Stimulated activated naive CD8-positive, alpha-beta T cell treated with anti-CD3 and anti-CD28 coated beads, Interleukin-15, amount 100 ng/mL, for 72 hours (primary cell): ENCODE data around the gene CACUL1.
A peak's percentile ranks its signal among the peaks of the same experiment; 100 is the strongest.

Source experiments
- ATAC-seq: fragments of 150-1000 bp; cut with Tn5 transposase; 2 replicates; pipeline ENCODE4 v1.10.0; 2021; ENCODE audit warnings: mild to moderate bottlenecking, moderate library complexity
- DNase-seq, 2 donors: peaks; one replicate each; pipeline ENCODE4 v3.0.0; 2021 to 2022
- H3K27ac Mint-ChIP-seq, 2 donors: one replicate each; pipeline ENCODE4 v1.8.0; 2022; ENCODE audit warnings: mild to moderate bottlenecking in 2 of 2, mixed read lengths in 2 of 2, moderate library complexity in 2 of 2
- H3K27me3 Mint-ChIP-seq: one replicate; pipeline ENCODE4 v1.8.0; 2022; ENCODE audit warnings: mixed read lengths
- H3K4me1 Mint-ChIP-seq: one replicate; pipeline ENCODE4 v1.8.0; 2022; ENCODE audit warnings: mild to moderate bottlenecking, mixed read lengths
- H3K4me3 Mint-ChIP-seq, 2 donors: one replicate each; pipeline ENCODE4 v1.8.0; 2022; ENCODE audit warnings: mild to moderate bottlenecking in 2 of 2, mixed read lengths in 2 of 2, moderate library complexity in 1 of 2
- H3K9me3 Mint-ChIP-seq, 2 donors: one replicate each; pipeline ENCODE4 v1.8.0; 2022; ENCODE audit warnings: mixed read lengths in 2 of 2

Gene CACUL1

DNA sequence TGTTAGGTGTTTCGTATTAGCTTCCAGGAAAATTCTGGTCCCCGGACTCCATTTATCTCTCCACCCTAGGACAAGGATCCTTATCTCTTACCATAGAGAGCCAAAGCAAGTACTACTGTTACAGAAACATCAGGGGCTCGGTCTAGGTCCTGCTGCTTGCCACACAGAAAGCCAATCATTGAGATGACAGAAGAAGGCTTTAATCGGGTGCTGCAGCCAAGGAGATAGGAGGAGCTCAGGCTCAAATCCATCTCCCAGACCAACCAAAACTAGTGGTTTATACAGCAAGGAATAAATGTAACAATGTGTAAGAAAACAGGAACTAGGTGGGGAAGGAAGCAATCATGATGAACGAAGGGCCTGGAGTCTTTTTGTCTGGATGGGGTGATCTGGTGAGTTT lies 22.2 kb upstream of the CACUL1 start:
- DNase-seq = no peak
- H3K27me3 Mint-ChIP-seq = no peaks in the 10 kb centered on the region
- H3K4me3 Mint-ChIP-seq = no peak overlapping the region
- no peak for ATAC-seq
- no peak overlapping the region for H3K27ac Mint-ChIP-seq
- peaks cover 9 to 27% of the 10 kb centered on the region in 2 donors for H3K9me3 Mint-ChIP-seq
- no peaks in the 10 kb centered on the region for H3K4me1 Mint-ChIP-seq

DNA sequence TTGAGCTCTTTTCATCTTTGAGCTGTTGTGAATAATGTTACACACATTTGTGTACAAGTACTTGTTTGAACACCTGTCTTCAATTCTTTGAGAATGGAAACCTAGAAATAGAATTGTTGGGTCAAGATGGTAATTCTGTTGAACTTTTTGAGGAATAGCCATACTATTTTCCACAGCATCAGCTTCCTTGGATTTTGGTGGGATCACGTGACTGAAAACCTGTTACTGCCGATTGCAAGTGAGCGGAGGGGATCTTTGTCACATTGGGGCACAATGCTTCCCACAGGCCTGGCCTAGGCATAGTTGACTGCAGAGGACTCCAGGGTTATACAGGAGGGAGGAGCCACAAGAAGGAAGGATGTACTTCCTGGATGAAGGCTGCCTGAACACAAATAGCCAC lies 21.3 kb upstream of the CACUL1 start:
- no peak for ATAC-seq
- Mint-ChIP-seq H3K4me1 (no peaks in the 10 kb centered on the region), H3K9me3 (peaks cover 9 to 27% of the 10 kb centered on the region in 2 donors), H3K4me3 (no peak overlapping the region), H3K27ac (no peak overlapping the region), H3K27me3 (no peaks in the 10 kb centered on the region)
- DNase-seq = no peak

DNA sequence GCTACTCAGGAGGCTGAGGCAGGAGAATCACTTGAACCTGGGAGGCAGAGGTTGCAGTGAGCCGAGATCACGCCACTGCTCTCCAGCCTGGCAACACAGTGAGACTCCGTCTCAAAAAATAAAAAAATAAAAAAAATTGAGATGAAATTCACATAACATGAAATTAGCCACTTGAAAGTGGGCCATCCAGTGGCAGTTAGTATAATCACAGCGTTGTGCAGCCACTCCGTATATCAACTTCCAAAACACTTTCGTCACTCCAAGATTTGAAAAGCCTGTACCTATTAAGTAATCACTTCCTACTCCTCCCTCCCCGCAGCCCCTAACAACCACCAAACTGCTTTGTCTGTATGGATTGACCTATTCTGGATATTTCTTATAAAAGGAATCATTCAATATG lies 20.7 kb upstream of the CACUL1 start:
- H3K27me3 Mint-ChIP-seq = no peaks in the 10 kb centered on the region
- H3K4me1 Mint-ChIP-seq = no peaks in the 10 kb centered on the region
- ATAC-seq = no peak

DNA sequence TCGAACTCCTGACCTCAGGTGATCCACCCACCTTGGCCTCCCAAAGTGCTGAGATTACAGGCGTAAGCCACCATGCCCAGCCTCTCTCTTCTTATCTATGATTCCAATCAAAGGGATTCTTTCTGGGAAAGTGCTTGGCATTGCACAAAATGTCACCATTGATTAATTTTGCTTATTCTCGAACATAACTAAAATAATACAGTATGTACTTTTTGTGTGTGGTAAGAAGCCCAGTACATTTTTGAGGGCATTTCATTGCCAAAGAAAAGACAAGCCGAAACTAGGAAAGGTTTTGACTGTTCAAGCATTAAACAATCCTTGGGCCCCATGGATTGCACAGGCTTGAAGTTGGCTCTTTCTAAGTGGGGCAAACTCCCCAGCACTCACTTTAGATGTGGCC lies 18.3 kb upstream of the CACUL1 start:
- Mint-ChIP-seq H3K4me3 (no peak overlapping the region), H3K4me1 (no peaks in the 10 kb centered on the region), H3K27me3 (no peaks in the 10 kb centered on the region), H3K27ac (no peak overlapping the region), H3K9me3 (peaks cover 9 to 18% of the 10 kb centered on the region in 2 donors)
- ATAC-seq (no peak), DNase-seq (no peak)

More for the DNA sequence above, 20.7 kb upstream of the CACUL1 start:
- Mint-ChIP-seq H3K9me3 (peaks cover 9 to 27% of the 10 kb centered on the region in 2 donors), H3K27ac (no peak overlapping the region), H3K4me3 (no peak overlapping the region)
- no peak for DNase-seq

DNA sequence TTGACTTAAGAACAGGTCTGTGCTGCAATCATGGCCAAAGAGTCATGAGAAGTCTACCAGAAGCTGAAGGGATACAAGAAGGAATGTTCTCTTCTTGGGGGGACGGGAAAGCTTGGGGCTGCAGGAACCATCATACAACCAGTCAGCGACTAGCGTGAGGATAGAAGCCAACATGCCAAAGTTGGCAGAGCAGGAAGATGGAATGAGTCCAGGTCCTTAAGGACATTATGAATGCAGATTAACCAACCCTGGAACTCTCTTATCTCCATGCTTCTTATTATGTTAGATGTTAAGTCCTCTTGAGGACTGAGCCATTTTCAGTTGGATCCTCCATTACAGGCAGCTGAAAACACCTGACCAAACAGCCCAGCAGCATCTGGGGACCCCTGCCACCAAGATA lies 17.2 kb upstream of the CACUL1 start:
- ATAC-seq (no peak), DNase-seq (no peak)
- H3K4me3 Mint-ChIP-seq = no peak overlapping the region
- H3K27ac Mint-ChIP-seq = no peak overlapping the region
- peaks cover 2 to 8% of the 10 kb centered on the region in 2 donors for H3K9me3 Mint-ChIP-seq
- no peaks in the 10 kb centered on the region for H3K4me1 Mint-ChIP-seq
- H3K27me3 Mint-ChIP-seq = no peaks in the 10 kb centered on the region

DNA sequence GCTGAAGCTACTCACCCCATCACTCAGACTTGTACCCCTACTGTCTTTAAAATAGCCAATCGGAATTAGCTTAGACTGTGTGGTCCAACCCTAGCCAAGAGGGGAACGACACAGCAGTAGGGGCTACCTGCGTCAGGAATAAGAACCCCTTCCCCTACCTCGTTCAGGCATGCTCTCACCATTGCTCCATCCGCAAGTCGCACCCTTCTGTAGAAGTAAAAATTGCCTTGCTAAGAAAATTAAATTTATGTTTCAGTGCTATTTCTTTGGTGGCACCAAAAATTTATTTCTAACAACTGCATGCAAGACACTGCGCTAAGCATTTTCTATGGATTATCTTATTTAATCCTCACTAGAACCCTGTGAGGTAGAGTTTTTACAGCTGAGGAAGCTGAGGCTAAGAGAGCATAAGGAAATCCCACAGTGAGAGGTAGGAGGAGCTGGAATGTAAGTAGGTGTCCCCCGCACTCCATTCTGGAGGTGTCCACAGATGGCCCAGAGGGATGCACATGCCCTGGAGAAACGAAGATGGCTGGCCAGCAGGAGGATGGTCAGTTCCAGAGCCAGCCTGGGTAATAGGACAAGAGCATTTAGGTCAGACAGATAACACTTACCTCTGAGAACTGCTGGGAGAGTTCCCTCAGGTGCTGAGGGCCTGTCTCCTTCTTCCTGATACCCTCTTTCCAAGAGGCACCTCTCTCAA lies 15.3 kb upstream of the CACUL1 start:
- H3K27ac Mint-ChIP-seq = no peak overlapping the region
- H3K4me1 Mint-ChIP-seq = no peaks in the 10 kb centered on the region
- ATAC-seq (no peak), DNase-seq (no peak)
- no peaks in the 10 kb centered on the region for H3K9me3 Mint-ChIP-seq
- H3K4me3 Mint-ChIP-seq = no peak overlapping the region
- no peaks in the 10 kb centered on the region for H3K27me3 Mint-ChIP-seq

DNA sequence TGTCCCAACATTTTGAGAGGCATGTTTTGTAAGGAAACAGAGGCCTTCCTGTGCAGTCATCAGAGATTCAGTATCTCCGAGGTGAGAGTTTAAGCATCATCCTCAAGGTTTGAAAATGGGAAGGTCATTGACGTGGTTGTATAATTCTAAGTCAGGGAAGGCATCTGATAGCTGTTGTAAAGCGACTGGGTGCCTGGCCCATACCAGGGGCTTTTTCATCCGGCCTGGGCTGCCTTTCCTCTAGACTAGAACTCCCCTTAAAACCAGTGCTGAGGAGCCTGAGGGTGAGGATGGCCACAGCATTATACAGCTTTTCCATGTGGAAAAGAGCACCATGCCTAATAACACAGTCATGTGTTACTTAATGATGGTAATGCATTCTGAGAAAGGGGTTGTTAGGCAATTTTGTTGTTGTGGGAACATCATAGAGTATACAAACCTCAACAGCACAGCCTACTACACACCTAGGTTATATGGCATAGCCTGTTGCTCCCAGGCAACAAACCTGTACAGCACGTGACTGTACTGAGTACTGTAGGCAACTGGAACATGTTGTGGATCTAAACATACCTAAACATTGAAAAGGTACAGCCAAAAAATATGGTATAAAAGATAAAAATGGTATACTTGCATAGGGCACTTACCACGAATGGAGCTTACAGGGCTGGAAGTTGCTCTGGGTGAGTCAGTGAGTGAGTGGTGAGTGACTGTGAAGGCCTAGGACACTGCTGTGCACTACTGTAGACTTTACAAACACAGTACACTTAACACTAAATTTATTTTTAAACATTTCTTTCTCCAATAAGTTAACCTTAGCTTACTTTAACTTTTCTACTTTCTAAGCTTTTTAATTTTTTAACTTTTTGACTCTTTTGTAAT lies 13.5 kb upstream of the CACUL1 start:
- Mint-ChIP-seq H3K9me3 (no peaks in the 10 kb centered on the region), H3K4me1 (no peaks in the 10 kb centered on the region), H3K27me3 (no peaks in the 10 kb centered on the region), H3K27ac (no peak overlapping the region), H3K4me3 (no peak overlapping the region)
- ATAC-seq (no peak), DNase-seq (no peak)

DNA sequence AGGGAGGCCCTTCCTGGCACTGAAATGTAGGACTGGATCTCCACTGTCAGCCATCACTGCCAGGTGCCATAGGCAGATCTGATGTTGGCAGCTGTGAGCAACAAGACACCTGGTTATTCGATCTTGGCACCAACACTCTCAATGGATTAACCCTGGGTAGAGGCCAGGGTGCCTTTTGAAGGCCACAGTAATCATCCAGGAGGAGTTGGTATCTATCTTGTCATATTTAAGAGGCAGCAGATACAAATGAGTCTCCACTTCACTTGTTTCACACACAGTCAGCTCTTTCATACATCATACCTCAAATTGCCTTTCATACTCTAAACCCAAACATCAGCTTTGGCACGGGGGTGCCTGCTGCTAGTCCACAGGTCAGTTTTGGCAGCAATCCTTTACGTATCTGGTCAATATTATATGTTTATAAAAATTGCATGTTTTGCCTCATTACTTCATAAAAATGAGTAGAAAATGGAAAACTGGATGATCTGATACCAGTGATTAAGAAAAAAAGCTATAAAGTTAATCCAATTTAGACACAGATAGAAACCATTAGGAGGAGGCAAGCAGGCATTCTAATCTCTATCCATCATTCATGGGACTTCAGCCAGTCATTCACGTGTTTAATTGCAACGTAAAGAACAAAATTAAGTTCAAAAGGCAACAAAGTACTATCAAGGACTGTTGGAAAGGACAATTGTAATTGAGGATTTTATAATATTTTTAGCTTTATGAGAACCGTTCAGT lies 12.7 kb upstream of the CACUL1 start:
- Mint-ChIP-seq H3K27me3 (no peaks in the 10 kb centered on the region), H3K27ac (no peak overlapping the region), H3K4me1 (no peaks in the 10 kb centered on the region), H3K9me3 (no peaks in the 10 kb centered on the region), H3K4me3 (no peak overlapping the region)
- no peak for DNase-seq
- ATAC-seq = no peak

DNA sequence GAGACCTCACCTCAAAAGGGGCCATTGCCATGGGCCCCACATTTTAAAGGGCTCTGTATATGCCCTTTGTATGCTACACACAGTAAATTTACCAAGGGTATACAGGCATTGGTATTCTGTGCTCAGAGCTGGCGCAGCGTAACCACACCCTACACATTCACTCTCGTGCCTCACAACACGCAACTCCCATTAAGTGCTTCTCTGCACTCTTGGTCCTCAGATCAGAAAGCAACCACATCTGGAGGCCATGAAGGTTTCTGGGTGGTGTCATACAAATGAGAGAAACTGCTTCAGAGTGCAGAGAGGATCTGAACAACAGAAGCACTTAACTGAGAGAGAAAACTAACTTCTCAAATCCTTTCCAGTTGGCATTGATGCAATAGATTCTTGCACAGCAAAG lies 9.4 kb upstream of the CACUL1 start:
- no peak for DNase-seq
- no peak for ATAC-seq
- H3K4me3 Mint-ChIP-seq = no peak overlapping the region
- no peak overlapping the region for H3K27ac Mint-ChIP-seq
- no peaks in the 10 kb centered on the region for H3K9me3 Mint-ChIP-seq
- H3K27me3 Mint-ChIP-seq = no peaks in the 10 kb centered on the region
- H3K4me1 Mint-ChIP-seq = no peaks in the 10 kb centered on the region

DNA sequence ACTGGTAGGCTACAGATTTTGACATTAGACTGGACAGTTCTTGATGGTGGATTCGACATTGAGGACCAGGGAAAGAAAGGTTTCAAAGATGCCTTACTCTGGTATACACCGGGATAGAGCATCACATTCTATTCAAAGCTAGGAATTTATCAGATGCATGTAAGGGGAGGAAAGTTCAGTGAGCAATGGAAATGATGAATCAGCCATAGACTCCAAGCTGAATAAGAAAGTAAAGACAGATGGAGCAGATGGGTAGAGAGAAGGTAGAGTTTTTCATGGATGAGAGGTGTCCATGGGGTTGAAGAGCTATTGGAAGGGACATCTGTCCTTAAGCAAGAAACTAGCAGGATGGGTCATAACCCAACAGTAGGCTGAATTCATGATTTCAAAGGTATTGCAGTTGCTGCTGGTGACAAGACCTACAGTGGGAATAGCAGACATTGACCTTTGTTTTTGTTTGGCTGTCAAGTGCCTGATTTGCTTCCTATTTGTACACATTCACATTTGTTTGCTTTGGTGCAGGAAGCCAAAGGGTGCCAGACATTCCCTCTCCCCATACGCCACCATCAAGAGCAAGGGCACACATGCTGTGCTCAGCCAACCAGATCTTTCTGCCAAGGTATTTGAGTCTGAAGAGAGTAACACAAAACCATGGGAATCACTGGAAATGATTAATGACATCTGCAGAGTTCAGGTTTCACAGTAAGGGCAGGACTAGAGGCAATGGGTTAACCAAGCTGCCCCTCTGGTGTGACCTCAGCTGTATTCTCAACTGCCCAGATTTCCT lies 8.6 kb upstream of the CACUL1 start:
- no peaks in the 10 kb centered on the region for H3K9me3 Mint-ChIP-seq
- H3K4me3 Mint-ChIP-seq = no peak overlapping the region
- DNase-seq (no peak), ATAC-seq (no peak)
- H3K27ac Mint-ChIP-seq = no peak overlapping the region
- H3K4me1 Mint-ChIP-seq = no peaks in the 10 kb centered on the region
- H3K27me3 Mint-ChIP-seq = no peaks in the 10 kb centered on the region

DNA sequence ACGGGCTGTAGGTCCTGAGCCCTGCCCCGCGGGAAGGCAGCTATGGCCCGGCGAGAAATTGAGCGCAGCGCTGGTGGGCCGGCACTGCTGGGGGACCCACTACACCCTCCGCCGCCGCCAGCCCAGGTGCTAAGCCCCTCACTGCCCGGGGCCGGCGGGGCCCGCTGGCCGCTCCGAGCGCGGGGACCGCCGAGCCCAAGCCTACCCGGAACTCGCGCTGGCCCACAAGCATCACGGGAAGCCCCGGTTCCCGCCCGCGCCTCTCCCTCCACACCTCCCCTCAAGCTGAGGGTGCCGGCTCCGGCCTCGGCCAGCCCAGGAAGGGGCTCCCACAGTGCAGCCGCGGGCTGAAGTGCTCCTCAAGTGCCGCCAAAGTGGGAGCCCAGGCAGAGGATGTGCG lies 5.5 kb upstream of the CACUL1 start:
- no peaks in the 10 kb centered on the region for H3K27me3 Mint-ChIP-seq
- no peak overlapping the region for H3K27ac Mint-ChIP-seq
- no peak for ATAC-seq
- peaks cover 9% of the 10 kb centered on the region for H3K4me1 Mint-ChIP-seq
- no peak for DNase-seq
- H3K9me3 Mint-ChIP-seq = no peaks in the 10 kb centered on the region
- no peak overlapping the region for H3K4me3 Mint-ChIP-seq

DNA sequence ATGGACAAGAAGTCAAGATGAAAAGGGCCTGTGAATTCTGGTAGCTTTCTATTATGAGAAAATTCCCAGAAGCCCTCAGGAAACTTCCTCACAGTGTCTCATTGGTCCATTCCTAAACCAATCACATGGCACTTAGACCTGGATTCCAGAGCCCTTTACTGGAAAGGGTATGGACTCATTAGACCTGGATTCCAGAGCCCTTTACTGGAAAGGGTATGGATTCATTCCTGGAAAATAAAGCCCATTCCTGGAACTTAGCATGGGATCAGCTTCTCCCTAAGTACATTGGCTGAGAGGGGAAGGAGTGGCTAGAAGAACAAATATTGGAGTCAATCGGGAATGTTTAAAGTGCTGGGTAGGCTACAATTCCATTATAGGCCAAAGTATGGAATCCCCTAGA lies 3.7 kb upstream of the CACUL1 start:
- H3K27ac Mint-ChIP-seq = no peak overlapping the region
- H3K9me3 Mint-ChIP-seq = no peaks in the 10 kb centered on the region
- H3K4me3 Mint-ChIP-seq = no peak overlapping the region
- peaks cover 13% of the 10 kb centered on the region for H3K4me1 Mint-ChIP-seq
- ATAC-seq = no peak
- H3K27me3 Mint-ChIP-seq = no peaks in the 10 kb centered on the region
- DNase-seq = no peak

DNA sequence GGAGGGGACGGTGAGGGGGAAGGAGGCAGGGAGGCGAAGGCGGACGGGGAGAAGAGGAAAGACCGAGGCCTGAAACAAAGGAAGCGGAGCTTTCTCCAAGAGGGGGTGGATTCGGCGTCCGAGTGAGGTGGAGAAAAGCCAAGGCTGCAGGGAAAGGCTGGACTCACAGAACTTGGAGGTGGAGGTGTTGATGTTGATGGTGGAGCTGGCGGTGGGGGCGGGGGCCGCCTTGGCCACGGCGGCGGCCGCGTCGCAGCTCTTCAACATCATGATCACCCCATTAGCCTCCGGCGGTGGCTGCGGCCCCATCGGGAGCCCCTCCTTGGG lies 578 bp downstream of the CACUL1 start:
- DNase-seq (peak; percentile 48 to 50), ATAC-seq (peak; percentile 33)
- Mint-ChIP-seq H3K4me1 (peaks cover 47% of the 10 kb centered on the region), H3K27me3 (no peaks in the 10 kb centered on the region), H3K9me3 (no peaks in the 10 kb centered on the region), H3K4me3 (peak overlapping the region; percentile 93 to 97), H3K27ac (peak overlapping the region; percentile 80 to 94)

DNA sequence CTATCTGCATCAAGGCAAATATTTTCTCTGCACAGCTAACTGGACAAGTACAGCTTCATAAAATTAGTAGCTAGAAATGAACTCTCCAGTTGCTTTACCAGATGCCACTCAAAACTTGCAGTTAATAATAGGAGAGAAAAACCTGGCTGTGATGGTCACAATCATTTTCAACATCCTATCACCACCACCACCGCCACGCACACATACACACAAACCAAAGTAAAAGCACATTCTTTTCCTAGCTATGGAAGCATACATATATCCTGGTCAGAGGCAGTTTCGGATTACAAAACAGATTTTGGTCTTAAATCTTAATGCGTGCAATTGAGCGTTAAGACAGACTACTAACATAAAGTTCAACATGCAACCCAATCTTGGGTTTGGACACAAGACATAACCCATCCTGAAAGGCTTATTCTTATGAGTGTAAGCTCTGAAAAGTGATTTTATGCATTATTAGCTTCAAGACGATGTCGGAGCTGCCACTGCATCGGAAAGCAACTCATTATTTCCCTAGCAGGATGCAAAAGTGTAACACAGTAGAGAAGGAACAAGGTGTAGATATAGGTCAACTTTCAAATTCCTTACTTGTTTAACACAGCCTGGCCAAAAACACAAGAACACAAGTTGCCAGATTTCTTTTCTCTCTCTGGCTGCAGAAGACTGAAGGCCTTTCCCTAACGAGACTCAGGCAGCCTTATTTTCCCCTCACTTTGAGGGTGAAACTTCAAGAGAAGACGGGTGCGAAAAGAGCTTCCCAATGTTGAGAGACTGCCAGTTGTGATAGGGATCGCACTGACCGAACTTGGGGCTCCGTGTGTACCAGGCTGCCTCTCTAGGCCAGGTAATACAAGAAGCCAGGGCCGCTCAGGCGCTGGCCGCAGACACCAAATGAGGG lies 1.2 kb downstream of the CACUL1 start:
- Mint-ChIP-seq H3K4me1 (peaks cover 47% of the 10 kb centered on the region), H3K4me3 (peak overlapping the region; percentile 93 to 97), H3K27me3 (no peaks in the 10 kb centered on the region), H3K9me3 (no peaks in the 10 kb centered on the region), H3K27ac (peak overlapping the region; percentile 80 to 94)
- peak in 1 of 2 donors; percentile 45 for DNase-seq
- ATAC-seq = peak; percentile 19
